GM19193 (cell line): ENCODE measurements around the gene SLC25A6.

ENCODE experiments used
- POLR2A ChIP-seq: IDR thresholded peaks from 4 replicates; pipeline ENCODE4 v1.6.1; 2011; ENCODE audit not compliant: insufficient read depth, insufficient read length; ENCODE audit errors: extremely low read depth

The SLC25A6 gene

DNA sequence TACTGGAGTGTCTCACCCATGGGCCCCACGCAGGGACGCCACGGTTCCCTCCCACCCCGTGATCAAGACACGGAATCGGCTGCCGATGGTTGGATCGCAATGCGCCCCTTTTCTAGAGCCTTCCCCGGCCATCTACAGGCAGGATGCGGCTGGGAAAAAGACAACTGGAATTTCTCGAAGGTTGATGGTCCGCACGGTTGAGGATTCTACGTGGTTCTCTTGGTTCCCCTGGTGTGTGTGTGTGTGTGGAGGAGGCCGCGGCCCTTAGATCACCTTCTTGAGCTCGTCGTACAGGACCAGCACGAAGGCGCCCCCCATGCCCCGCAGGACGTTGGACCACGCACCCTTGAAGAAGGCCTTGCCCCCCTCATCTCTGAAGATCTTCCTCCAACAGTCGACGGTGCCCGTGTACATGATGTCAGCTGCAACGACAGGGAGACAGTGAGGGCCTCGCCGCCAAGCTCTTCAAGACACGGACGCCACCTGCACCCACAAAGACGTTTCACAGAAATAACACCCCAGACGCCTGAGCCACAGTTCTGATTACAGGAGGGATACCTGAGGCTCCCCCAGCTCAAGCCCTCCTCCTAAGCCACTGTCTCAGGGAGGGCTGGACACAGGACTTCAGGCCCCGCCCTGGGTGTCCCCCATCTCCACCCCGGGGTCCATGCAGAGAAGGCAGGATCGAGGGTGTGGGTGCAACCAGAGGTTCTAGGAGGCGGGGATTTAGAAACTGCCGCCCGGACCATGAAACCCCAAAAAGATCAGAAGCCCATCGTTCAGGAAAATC, 5.4 kb downstream of the SLC25A6 start:
- TF ChIP-seq POLR2A: no peak

DNA sequence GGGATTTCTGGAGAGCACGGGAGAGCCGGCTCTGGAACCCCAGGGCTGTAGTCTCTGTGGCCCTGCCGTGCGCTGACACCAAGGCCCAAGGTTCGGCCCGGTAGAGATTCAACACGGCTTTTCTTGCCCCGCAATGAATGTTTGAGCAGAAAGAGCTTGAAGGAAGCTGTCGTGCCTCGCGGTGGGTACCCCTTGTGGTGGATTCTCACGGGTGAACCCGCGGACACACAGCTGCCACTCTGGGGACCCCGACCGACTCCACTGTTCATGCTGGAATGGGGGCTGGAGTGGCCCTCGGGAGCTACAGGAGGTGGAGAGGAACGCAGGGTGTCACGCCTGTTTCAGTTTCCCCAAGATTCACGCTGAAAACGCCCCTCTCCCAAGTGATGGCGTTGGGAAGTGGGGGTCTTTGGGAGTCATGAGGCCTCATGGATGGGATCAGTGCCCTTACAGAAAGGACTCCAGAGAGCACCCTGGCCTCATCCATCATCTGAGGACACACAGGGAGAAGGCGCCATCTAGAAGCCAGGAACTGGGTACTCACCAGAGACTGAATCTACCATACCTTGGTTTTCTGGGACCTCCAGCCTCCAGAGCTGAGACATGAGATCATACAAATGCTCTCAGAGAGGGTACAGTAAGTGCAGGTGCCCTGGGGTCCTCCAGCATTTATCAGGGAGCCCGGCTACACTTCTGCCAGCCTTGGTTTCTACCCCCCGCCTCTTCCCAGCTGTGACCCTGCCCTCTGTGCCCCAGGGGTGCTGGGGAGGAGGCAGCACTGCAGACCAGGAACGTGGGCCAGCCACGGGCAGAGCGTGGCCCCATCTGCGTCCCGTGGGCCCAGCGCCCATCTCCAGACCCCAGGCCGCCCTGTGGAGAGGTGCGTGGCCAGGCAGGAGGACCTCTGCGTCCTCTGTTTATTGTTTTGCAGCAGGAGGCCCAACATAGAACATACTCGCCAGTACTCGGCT, 6.4 kb downstream of the SLC25A6 start:
- peak; percentile 42 for TF ChIP-seq POLR2A

DNA sequence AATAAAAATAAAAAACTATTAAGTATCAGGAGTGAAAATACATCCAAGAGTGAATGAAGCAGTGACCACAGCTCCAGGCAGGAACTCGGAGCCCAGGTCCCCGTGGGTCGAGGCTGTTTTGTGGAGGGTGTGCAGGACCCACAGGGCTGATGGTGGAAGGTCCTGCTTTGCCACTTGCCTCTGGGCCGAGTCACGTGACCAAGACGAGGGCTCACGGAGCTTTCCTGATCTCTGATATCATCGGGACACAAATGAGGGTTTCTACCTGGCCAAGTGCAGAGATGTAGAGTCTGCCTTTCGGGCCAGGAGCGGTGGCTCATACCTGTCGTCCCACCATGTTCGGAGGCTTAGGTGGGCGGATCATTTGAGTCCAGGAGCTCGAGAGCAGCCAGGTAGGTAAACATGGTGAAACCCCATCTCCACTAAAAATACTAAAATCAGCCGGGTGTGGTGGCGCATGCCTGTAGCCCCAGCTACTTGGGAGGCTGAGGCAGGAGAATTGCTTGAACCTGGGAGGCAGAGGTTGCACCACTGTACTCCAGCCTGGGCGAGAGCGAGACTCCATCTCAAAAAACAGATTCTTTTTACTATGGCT, 7.2 kb downstream of the SLC25A6 start:
- TF ChIP-seq POLR2A: peak; percentile 42

DNA sequence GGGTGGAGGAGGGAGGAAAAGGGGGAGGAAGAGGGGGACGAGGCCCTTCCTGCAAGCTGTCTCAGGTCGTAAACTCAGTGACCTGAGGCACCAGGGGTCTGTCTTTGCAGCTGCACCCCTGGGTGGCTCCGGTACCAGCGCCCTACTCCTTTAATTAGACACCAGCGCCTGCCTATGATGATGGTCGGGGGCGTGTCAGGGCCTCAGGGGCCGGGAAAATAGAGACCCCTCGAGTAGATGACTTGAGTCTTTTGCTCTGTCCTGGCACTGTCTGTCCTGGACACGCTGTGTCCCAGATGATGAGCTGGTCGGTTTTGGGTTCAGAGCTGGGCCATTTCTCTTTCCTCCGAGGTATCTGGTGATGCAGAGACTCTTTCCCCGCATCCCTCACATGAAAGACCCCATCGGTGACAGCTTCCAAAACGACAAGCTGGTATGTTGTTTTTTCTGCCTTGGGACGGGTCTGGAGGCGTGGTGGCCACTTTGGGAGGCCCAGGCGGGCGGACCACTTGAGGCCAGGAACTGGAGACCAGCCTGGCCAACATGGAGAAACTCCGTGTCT, 11.2 kb downstream of the SLC25A6 start:
- peak; percentile 12 for TF ChIP-seq POLR2A

DNA sequence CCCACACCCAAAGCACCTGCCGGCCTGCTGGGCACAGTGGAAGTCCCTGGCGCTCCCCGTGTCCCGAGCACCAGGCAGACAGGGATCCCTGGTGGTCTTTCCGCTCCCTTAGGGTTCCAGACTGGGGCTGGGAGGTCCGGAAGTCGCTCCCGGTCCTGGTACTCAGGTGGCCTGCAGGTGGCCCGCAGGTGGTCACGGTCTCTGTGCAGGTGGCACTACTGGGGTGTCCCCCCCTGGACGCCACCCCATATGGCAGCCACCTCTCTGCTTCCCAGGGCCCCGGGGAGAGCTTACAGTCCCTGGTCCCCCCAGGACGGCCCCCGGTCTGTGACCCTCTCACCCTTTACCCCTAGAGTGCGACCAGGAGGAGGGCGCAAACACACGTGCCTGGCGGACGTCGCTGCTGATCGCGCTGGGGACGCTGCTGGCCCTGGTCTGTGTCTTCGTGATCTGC, 13.6 kb downstream of the SLC25A6 start:
- TF ChIP-seq POLR2A: no peak

DNA sequence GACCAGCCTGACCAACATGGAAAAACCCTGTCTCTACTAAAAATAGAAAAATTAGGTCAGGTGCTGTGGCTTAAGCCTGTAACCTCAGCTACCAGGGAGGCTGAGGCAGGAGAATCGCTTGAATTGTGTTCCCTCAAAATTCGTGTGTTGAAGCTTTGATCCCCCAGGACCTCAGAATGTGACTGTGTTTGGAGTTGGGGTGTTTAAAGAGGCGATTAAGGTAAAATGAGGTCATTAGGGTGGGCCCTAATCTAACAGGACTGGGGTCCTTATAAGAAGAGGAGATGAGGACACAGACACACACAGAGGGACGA, 23.6 kb downstream of the SLC25A6 start:
- no peak for TF ChIP-seq POLR2A

DNA sequence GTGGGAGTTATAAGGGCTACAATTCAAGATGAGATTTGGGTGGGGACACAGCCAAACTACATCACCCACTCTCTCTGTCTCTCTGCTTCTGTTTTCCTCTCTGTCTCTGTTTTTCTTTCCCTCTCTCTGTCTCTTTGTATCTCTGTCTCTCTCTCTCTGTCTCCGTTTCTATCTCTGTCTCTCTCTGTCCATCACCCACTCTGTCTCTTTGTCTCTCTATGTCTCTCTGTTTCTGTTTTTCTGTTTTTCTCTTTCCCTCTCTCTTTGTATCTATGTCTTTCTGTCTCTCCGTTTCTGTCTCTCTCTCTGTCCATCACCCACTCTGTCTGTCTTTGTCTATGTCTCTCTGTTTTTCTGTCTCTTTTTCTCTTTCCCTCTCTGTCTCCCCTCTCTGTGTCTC, 30.0 kb downstream of the SLC25A6 start:
- TF ChIP-seq POLR2A: no peak

DNA sequence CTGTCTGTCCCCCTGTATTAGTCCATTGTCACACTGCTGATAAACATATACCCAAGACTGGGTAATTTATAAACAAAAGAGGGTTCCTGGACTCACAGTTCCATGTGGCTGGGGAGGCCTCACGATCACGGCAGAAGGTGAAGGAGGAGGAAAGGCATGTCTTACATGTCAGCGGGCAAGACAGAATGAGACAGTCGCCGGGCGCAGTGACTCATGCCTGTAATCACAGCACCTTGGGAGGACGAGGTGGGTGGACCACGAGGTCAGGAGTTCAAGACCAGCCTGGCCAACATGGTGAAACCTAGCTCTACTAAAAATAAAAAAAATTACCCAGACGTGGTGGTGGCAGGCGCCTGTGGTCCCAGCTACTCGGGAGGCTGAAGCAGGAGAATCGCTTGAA, 30.6 kb downstream of the SLC25A6 start:
- TF ChIP-seq POLR2A: no peak

DNA sequence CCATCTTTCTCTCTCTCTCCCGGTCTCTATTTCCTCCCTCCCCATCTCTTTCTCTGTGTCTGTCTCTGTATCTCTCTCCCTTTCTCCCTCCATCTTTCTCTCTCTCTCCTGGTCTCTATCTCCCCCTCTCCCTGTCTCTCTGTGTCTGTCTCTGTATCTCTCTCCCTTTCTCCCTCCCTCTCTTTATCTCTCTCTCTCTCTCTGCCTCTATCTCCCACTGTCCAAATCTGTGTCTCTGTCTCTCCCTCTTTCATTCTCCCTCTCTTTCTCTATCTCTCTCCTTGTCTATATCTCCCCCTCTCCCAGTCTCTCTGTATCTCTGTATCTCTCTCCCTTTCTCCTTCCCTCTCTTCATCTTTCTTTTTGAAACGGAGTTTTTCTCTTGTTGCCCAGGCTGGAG, 31.7 kb downstream of the SLC25A6 start:
- TF ChIP-seq POLR2A: no peak

DNA sequence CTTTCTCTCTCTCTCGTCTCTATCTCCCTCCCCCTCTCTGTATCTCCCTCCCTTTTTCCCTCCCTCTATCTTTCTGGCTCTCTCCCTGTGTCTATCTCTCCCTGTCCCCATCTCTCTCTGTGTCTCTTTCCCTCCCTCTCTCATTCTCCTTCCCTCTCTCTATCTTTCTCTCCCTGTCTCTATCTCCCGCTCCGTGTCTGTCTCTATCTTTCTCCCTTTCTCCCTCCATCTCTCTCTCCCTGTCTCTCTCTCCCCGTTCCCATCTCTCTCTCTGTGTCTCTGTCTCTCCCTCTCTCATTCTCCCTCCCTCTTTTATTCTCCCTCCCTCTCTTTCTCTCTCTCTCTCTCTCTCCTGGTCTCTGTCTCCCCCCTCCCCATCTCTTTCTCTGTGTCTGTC, 32.4 kb downstream of the SLC25A6 start:
- no peak for TF ChIP-seq POLR2A

DNA sequence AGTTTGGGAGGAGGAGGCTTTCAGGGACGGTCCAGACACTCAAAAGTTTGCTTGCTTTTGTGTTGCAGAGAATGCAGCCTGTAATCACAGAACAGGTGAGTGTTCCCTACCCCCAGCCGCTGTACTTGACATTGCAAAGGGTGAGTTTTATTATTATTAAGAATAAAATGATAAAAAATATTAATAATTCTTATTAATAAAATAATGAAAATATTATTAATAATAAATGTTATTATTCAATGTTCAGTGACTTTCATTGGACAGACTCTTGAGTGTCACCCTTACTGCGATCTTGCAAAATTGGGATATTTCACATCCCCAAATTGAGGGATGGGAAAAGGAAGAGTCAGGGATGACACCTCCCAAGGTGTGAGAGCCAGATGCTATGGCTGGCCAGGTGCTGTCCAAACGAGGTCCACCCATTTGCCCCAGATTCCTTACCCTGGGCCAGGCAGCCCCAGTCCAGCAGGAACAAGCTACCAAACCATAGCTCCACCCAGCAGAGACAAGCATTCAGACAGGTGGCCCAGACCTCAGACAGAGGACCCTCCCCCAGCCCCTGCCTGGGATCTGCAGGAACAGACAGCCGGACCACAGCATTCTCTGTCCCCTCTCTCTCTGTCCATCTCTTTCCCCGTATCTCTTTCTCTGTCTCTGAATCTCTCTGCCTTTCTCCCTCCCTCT, 33.0 kb downstream of the SLC25A6 start:
- no peak for TF ChIP-seq POLR2A

DNA sequence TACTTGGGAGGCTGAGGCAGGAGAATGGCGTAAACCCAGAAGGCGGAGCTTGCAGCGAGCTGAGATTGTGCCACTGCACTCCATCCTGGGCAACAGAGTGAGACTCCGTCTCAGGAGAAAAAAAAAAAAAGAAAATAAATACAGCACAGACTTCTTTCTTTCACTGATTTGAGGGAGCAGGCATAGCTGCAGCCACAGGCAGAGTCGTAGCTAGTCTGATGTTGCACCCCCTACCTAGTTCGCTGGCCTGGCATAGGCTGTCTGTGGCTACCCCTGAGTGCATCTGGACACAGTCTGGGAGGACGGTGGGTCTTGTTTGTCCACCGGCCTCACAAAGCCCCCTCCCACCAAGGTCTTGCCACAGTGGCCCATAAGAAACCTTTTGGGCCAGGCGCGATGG, 33.9 kb downstream of the SLC25A6 start:
- TF ChIP-seq POLR2A: no peak

DNA sequence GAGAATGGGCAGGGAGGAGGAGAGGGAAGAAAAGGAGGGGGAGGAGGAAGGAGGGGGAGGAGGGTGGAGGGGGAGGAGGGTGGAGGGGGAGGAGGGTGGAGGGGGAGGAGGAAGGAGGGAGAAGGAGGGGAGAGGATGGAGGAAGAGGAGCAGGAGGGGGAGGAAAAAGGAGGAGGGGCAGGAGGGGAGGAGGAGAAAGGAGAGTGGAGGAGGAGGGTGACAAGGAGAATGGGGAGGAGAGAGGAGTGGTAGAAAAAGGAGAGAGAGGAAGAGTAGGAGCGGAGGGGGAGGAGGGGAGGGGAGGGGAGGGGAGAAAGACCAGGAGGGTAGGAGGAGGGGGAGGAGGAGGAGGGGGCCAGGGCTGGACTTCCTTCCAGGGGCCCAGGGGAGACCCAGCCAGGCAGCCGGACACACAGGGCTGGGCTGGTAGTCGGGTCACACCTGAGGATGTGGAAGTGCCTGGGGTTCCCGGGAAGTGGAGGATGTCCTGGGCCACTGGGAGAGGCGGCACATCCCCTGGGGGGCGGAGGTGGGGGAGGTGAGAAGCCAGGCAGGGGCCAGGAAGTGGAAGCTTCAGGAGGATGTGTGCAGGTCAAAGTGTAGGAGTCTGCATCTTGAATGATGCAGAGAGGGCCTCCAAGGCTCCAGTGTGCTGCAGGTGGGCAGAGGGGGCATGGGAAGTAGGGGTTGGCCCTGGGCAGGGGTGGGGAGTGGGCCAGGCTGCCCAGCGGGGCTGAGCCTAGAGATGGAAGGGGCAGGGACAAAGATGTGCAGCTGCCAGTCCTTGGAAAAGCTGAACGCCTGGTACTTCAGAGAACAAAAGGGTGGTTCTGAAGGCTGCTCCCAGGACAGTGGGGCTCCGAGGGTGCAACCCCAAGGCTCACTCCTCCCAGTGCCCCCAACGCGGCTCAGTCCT, 36.5 kb downstream of the SLC25A6 start:
- no peak for TF ChIP-seq POLR2A
